K562 (cell line): ENCODE results near the gene VWA7. TPM values are rescaled to one million over a fixed set of nuclear protein-coding genes. Genes with fewer than 3 reads are reported as not detected.
A peak's percentile ranks its signal among the peaks of the same experiment; 100 is the strongest.

Source experiments
- BRD4 ChIP-seq: fragments of 200-600 bp; sonication (generic); IDR thresholded peaks from 2 replicates; pipeline ENCODE4 v1.6.1; 2017; ENCODE audit warnings: inconsistent platforms
- ELF4 ChIP-seq: fragments of 450-650 bp; formaldehyde crosslinking; IDR thresholded peaks from 2 replicates; pipeline ENCODE4 v1.4.0; 2022; ENCODE audit warnings: missing genetic modification characterization
- FOXM1 ChIP-seq, 2 experiments: fragments of 450-650 bp in 1 of 2; sonication (generic) in 1 of 2; formaldehyde crosslinking in 1 of 2; IDR thresholded peaks; 2 replicates each; pipeline versions ENCODE4 v1.6.1 to v1.9.0; 2017 to 2022; ENCODE audit warnings: low read depth in 2 of 2, mild to moderate bottlenecking in 2 of 2, missing genetic modification reagents in 1 of 2, moderate library complexity in 1 of 2
- HDAC8 ChIP-seq: fragments of 450-650 bp; IDR thresholded peaks from 2 replicates; pipeline ENCODE4 v1.6.1; 2016; ENCODE audit warnings: mild to moderate bottlenecking, missing genetic modification characterization, moderate library complexity, missing compliant biosample characterization
- HMGN3 ChIP-seq: IDR thresholded peaks from 2 replicates; pipeline ENCODE4 v1.6.1; 2011; ENCODE audit warnings: borderline replicate concordance, low read depth, mild to moderate bottlenecking, mixed read lengths, low read length; ENCODE audit not compliant: insufficient read length; ENCODE audit errors: extremely low read depth
- KLF6 ChIP-seq: fragments of 250-450 bp; sonication (Bioruptor Pico); IDR thresholded peaks from 2 replicates; pipeline ENCODE4 v1.4.0; 2020; ENCODE audit warnings: mild to moderate bottlenecking, moderate library complexity, borderline replicate concordance
- LARP7 ChIP-seq: fragments of 450-650 bp; IDR thresholded peaks from 2 replicates; pipeline ENCODE4 v1.6.1; 2016
- MAFF ChIP-seq: IDR thresholded peaks from 2 replicates; pipeline ENCODE4 v1.6.1; 2012; ENCODE audit warnings: low read length, improper control_type of control experiment
- PREB ChIP-seq: sonication (generic); formaldehyde crosslinking; IDR thresholded peaks from 2 replicates; pipeline ENCODE4 v1.8.1; 2023; ENCODE audit warnings: mild to moderate bottlenecking, missing genetic modification reagents
- RBM17 ChIP-seq: fragments of 200-400 bp; formaldehyde crosslinking; IDR thresholded peaks from 2 replicates; pipeline ENCODE4 v1.6.1; 2017; ENCODE audit warnings: low read depth, mild to moderate bottlenecking, low read length, borderline replicate concordance
- RCOR1 ChIP-seq, 2 experiments: IDR thresholded peaks; 2 replicates each; pipeline ENCODE4 v1.6.1; 2012; ENCODE audit warnings: low read depth in 2 of 2, low read length in 2 of 2, borderline replicate concordance in 1 of 2, improper control_type of control experiment in 1 of 2
- ZNF408 ChIP-seq: fragments of 250-450 bp; sonication (Bioruptor Pico); IDR thresholded peaks from 2 replicates; pipeline ENCODE4 v1.4.0; 2020; ENCODE audit warnings: low read depth, mild to moderate bottlenecking, moderate library complexity
- ZNF584 ChIP-seq: fragments of 200-800 bp; sonication (Bioruptor generic); IDR thresholded peaks from 2 replicates; pipeline ENCODE4 v1.6.1; 2016; ENCODE audit warnings: low read depth, mild to moderate bottlenecking, missing genetic modification characterization, missing compliant biosample characterization
- ZNF609 ChIP-seq: sonication (generic); formaldehyde crosslinking; IDR thresholded peaks from 2 replicates; pipeline ENCODE4 v1.8.1; 2023; ENCODE audit warnings: missing genetic modification reagents, mild to moderate bottlenecking, borderline replicate concordance
- ZNF778 ChIP-seq: fragments of 450-650 bp; formaldehyde crosslinking; IDR thresholded peaks from 2 replicates; pipeline ENCODE4 v1.4.0; 2020; ENCODE audit warnings: mild to moderate bottlenecking, moderate library complexity
- polyA plus RNA-seq, 8 experiments: library from polyadenylated mRNA; depleted of rRNA in 4 of 8; stranded (reverse) in 5 of 8; unstranded in 3 of 8; fragments of >200 nt; fragmentation: Nextera tagmentation in 2 of 8; fragmentation: Illumina TruSeq in 1 of 8; extraction: Ambion mirVana in 2 of 8; extraction: Trizol in 1 of 8; gene quantifications; 2 replicates each; pipeline versions ENCODE4 v1.2.1 to v1.2.3, GENCODE V29; 2011 to 2014; ENCODE audit warnings: inconsistent platforms in 1 of 8, missing spikeins in 1 of 8
- total RNA-seq, 7 experiments: library from RNA; depleted of rRNA in 6 of 7; stranded (reverse); fragments of >200 nt in 6 of 7; fragmentation: Illumina TruSeq in 2 of 7; extraction: Trizol in 2 of 7; gene quantifications; 2 replicates each; pipeline versions ENCODE4 v1.2.1 to v1.2.3, GENCODE V29; 2011 to 2021; ENCODE audit warnings: low replicate concordance in 1 of 7
- TF ChIP-seq, protein P1 (sequence below), 3 experiments: IDR thresholded peaks in 2 of 3; conservative IDR thresholded peaks in 1 of 3; 2 replicates each; pipeline ENCODE4 v1.5.1; 2011 to 2012; ENCODE audit warnings: low read length in 3 of 3, mild to moderate bottlenecking in 3 of 3, control low read depth in 2 of 3, improper control_type of control experiment in 1 of 3, inconsistent platforms in 1 of 3, low read depth in 1 of 3, mixed read lengths in 1 of 3, moderate library complexity in 1 of 3; ENCODE audit not compliant: insufficient read depth in 2 of 3

VWA7 gene
- total and polyA plus RNA-seq, 9 of the 15 experiments (the other 6 are each of a cell fraction or from before 2014, with no cell fraction given), result 0.18 to 2.9 (median 0.95) TPM

DNA sequence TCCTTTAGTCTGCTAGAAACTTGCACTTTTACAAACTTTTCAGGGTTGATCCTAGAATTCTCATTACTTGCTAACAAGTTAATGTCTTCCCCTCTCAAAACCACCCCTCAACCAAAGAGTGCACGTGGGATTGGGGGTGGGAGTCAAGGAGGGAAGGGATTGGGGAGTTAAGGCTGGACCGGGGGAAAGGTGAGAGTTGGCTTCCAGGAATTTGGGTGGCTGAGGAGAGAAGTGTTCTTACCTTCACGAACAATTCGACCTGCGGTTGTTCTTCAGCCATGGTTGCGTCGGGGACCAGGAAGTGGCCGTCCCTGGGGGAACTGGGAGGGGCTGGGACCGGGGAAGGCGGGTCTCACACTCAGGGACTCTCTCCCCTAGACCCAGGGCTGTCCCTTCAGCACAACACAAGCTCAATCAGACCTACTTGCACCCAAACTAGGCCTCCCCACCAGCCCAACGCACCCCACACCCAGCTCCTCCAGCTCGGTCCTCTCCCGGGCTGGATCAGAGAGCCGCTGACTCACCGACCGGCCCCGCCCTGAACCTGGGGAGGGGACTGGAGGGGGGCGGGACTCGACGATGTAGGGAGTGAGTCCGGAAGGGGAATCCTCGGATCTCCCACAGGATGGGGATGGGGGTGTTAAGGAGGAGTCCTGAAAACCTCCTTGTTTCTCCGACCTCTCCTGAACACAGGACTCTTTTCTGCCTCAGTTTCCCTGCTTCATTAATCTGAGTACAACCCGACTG lies 40.9 kb downstream of the VWA7 start, which contains the start of gene CLIC1 (continued):
- TF ChIP-seq ZNF609, result peak; percentile 89; the same call in 1 of the 2 replicates
- TF ChIP-seq ELF4 (CRISPR knock-in tag), result peak; percentile 98
- no peak for TF ChIP-seq PREB (CRISPR knock-in tag)
- TF ChIP-seq KLF6, result peak; percentile 90
- TF ChIP-seq, protein P1, sequence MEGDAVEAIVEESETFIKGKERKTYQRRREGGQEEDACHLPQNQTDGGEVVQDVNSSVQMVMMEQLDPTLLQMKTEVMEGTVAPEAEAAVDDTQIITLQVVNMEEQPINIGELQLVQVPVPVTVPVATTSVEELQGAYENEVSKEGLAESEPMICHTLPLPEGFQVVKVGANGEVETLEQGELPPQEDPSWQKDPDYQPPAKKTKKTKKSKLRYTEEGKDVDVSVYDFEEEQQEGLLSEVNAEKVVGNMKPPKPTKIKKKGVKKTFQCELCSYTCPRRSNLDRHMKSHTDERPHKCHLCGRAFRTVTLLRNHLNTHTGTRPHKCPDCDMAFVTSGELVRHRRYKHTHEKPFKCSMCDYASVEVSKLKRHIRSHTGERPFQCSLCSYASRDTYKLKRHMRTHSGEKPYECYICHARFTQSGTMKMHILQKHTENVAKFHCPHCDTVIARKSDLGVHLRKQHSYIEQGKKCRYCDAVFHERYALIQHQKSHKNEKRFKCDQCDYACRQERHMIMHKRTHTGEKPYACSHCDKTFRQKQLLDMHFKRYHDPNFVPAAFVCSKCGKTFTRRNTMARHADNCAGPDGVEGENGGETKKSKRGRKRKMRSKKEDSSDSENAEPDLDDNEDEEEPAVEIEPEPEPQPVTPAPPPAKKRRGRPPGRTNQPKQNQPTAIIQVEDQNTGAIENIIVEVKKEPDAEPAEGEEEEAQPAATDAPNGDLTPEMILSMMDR (IDR thresholded peaks at IDR 0.05 in 2 of 3, conservative IDR thresholded peaks at IDR 0.05 in 1 of 3; ENCODE audit: insufficient read depth in 2 of 3, low read depth in 1 of 3, low read length in 3 of 3), result no peak; a peak in 1 of 6 replicates
- TF ChIP-seq LARP7, result peak; percentile 10; the same call in 1 of the 2 replicates
- no peak for TF ChIP-seq FOXM1 (IDR thresholded peaks at IDR 0.05; ENCODE audit: low read depth)
- TF ChIP-seq FOXM1 (CRISPR knock-in tag; IDR thresholded peaks at IDR 0.05; ENCODE audit: low read depth), result peak; percentile 57
- no peak for TF ChIP-seq HMGN3
- TF ChIP-seq ZNF584, result no peak
- TF ChIP-seq MAFF, result no peak
- TF ChIP-seq ZNF408 (CRISPR knock-in tag), result no peak
- no peak for TF ChIP-seq ZNF778 (CRISPR knock-in tag)
- TF ChIP-seq RCOR1 (IDR thresholded peaks at IDR 0.05; ENCODE audit: borderline replicate concordance in 1 of 2, low read depth in 2 of 2, low read length in 2 of 2), result peak in 1 of 2 experiments; percentile 90; a peak in 2 of 4 replicates
- TF ChIP-seq RBM17, result no peak
- peak; percentile 85 for TF ChIP-seq BRD4
- TF ChIP-seq HDAC8, result 0 out of 2 replicates have a peak, but pooled peaks have one; percentile 46
